Effector CD8-positive, alpha-beta T cell (primary cell): Measurements from ENCODE around the gene FADS2.

Experiments used
- DNase-seq: peaks from one replicate; lab custom pipeline; 2025; lab: John Stamatoyannopoulos, UW

The FADS2 gene

GRCh38 chr11:61846362-61847020 is 18.4 kb downstream of the FADS2 start:
- DNase-seq: no peak

GRCh38 chr11:61847914-61848581 is 19.9 kb downstream of the FADS2 start:
- no peak for DNase-seq

DNA sequence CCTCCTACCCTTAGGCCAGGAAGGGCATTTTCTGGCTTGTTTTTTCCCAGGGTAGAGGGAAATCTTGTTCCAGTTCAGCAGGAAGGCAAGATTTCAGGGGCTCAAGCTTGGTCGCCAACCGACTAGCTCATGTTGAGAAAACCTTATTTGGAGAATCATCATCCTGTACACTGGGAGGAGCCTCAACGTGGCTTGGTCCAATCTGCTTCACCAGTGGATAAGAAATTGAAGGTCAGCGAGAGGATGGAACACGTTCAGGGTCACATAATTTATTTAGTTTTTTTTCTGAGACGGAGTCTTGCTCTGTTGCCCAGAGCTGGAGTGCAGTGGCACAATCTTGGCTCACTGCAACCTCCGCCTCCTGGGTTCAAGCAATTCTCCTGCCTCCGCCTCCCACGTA is 20.5 kb downstream of the FADS2 start:
- no peak for DNase-seq

GRCh38 chr11:61850687-61851086 is 22.6 kb downstream of the FADS2 start:
- no peak for DNase-seq

DNA sequence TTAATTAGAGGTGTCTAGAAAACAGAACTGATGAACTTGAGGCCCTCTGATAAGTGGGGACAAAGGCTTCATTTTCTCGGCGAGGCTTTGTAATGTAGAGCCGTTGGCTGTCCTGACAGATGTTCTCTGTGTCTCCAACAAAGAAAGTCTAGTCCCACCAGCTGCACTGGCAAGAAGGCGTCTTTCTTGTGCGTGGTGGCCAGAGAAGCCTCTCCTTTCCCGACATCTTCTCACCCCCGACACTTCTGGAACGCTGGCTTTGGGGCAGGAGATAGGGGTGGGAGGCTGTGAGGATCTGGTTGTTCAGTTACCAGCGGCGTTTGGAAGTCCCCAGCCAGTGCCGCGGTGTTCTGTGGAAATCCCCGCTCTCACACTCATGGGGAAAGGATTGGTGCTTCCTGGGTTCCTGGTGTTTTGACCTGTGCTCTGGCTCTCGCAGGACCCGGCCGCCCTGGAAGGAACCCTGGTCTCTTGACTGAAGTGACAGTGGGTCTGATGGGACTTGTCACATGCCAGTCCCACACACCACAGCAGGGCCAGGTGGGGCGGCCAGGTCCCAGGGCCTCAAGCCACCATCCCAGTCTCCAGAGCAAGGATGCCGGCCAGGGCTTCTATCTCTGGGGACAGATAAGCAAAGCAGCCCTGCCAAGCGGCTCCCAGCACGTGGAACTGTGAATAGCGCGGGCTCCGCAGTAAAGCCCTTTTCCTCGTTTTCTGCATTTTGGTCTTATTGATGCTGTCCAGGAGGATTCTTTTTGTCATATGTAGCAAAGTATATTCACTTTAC is 23.2 kb downstream of the FADS2 start:
- no peak for DNase-seq

DNA sequence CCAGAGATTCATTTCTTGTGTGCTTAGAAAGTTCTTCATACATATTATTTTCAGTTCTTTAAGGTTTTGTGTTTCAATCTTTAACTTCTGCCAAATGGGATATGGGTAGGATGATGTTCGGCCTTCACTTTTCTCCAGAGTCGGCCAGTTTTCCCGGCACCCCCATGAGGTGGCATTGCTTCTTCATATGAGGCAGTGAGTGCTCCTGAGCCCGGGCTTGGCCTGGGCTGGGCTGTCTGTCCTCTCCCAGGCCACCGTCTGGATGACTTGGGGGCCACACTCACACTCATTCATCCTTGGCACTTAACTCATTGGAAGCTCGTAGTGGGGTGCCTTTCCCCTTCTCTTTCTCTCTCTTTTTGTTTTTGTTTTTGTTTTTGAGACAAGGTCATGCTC is 23.8 kb downstream of the FADS2 start:
- no peak for DNase-seq

DNA sequence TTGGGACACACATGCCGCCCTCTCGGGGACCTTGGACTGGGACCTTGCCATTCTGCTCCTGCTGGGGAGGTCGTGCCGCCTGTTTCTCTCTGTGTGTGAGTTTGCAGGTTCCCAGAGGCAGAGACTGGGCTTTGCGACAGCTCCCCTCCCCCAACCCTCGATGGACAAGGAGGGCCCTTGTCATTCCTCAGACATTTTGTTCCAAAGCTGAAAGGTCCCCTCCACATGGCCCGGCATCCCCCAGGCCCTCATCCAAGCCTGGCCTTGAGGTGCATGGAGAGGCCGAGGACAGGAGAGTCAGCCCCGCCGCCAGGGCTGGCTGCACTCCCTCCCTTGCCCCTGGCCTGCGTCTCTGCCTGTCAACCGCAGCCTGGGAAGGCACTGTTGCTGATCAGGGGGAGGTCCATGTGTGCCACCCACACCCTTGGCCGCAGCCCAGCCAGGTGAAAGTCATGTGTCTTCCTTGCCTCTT is 25.6 kb downstream of the FADS2 start:
- DNase-seq: no peak

DNA sequence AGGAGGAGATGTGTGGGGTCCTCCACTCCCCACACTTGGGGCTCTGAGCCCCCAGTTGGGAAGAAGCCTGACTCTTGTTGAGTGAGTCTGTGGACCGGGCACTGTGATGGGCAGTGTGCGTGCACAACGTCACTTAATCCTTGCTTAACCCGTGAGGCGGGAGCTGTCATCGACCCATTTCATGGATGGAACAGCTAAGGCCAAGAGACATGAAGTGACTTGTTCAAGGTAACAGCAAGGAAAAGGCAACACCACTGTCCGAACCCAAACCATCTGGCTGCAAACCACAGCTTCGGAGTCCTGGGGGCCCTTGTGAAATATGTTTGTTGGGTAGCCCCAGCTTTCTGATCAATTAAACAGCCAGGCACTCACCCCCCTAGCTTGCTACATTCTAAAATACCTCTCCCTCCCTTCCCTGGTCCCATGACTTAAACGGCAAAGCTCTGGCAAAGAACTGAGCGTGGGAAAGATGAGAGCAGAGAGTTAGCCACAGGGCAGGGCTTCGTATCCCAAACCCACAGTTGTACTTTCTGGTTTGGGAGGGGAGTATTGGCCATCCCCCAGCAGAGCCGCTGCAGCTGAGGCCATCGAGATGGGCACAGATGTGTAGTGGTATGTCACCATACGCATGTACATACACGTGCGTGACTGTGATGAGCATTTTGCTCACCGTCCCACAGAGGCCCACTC is 26.3 kb downstream of the FADS2 start:
- DNase-seq: no peak

DNA sequence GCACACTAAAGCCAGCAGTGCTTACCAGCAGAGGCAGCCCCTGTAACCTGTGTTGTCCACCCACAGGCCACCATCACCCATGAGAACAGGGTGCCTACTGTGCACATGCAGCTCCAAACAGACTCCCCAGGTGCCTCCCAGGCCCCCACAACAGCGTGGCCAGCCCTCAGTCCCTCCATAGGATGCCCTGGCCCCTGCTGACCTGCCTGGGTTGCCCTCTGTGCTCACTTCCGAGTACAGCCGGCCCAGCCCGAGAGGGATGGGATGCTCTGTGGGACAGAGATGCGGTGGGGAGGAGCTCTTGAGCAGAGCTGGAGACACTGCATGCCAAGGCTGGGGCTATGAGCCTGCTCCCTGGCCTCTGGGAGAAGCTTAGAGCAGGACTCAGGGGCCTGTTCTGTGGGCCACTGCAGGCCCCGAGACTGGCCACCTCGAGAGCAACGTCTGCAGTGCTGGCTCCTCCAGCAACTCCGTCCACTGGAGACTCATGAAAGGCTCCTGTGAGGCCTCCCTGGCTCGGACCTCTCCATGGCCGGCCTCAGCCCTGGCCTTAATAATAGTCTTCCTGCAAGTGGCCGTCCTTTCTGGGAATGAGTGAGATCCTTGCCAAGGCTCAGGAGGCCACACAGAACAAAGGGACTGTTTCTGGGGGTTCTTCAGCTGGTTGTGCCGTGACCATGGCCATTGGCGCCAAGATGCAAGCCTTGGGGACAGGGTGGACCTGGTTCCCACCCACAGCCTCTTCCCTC is 27.0 kb downstream of the FADS2 start:
- DNase-seq: no peak

DNA sequence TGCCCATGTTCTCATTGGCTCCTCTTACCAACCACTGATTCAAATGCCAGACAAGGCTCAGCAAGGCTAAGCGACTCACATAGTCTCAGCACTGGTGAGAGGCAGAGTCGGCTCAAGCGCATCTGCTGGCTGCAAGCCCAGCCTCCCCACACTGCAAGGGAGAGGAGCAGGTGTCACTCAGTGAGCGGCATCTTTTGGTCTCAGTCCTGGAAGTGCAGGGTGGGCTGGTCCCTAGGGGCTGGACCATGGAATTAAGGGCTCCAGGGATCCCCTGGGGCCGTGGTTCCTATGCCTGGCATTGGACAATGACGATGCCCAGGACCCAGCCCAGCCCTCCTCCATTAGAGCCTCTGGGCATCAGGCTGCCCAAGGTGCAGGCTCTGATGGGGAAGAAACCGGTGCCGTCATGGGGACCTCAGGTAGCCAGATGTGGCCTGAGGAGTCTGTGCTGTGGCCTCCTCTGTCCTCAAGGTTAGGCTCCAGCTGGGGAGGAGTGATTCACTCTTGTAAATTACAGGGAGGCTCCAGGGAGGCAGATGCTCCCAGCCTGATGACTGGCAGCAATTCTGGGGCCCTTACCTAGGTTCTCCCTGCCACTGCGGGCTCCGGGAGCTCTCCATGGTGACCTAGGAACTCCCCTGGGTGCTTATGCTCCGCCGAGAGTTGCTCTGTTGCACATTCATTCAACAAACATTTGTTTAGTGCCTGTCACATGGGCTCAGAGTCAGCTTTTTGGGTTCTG is 28.0 kb downstream of the FADS2 start:
- no peak for DNase-seq

DNA sequence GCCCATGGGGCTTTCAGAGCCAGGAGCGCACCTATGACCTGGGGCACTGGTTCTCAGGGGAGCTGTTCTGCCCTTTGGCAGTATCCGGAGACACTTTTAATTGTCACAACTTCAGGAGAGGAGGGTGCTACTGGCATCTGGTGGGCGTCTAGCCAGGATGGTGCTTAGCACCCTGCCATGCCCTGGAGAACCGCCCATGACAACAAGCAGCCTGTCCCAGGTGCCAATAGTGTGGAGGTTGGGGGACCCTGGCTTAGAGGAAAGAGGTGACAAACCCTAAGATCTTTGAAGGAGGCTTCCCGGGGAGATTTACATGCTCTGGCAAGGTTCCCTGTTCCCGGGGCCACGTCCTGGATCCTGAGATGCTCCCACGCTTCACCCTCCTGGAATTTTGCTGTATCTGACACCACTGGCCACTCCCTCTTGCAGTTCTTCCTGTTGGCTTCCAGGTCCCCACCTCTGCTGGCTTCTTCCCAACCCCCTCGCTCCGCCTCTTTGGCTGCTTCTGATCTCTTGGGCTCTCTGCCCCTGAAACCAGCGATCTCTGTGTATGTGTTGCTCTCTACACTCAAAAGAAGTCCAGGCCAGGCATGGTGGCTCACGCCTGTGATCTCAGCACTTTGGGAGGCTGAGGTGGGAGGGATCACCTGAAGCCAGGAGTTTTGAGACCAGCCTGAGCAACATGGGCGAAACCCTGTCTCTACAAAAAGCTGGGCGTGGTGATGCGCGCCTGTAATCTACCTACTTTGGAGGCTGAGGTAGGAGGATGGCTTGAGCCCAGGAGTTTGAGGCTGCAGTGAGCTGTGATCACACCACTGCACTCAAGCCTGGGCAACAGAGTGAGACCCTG is 32.2 kb downstream of the FADS2 start:
- no peak for DNase-seq

GRCh38 chr11:61861634-61862033 is 33.5 kb downstream of the FADS2 start:
- DNase-seq: no peak

DNA sequence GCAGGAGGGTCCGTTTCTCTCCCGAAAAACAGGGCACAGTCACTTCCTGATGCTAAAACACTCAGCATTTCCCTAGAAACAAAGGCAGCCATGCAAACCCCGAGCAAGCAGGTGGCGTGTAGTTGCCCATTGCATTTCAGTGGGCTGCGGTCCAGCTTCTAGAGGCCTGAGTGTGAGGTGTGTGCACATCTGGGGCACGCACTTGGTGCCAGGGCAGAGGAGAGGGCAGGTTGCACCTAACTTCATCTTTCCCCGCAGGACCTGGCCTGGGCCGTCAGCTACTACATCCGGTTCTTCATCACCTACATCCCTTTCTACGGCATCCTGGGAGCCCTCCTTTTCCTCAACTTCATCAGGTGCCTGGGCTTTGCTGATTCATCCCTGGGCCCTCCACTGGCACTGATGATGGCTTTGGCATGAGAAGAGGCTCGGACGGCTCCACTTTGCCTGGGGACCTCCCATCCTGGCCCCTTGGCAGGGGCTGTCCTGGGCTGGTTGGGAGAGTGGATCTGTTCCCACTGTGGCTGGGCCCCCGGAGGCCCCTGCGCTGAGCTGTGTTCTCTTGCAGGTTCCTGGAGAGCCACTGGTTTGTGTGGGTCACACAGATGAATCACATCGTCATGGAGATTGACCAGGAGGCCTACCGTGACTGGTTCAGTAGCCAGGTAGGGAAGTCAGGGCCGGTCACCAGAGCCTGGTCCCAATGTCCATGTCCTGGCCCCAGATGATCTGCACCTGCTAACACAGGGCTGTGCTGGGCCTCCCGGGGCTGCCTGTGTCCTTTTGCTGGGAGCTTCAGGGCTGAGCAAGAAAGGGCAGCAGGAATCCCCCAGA is 34.8 kb downstream of the FADS2 start:
- DNase-seq: no peak

DNA sequence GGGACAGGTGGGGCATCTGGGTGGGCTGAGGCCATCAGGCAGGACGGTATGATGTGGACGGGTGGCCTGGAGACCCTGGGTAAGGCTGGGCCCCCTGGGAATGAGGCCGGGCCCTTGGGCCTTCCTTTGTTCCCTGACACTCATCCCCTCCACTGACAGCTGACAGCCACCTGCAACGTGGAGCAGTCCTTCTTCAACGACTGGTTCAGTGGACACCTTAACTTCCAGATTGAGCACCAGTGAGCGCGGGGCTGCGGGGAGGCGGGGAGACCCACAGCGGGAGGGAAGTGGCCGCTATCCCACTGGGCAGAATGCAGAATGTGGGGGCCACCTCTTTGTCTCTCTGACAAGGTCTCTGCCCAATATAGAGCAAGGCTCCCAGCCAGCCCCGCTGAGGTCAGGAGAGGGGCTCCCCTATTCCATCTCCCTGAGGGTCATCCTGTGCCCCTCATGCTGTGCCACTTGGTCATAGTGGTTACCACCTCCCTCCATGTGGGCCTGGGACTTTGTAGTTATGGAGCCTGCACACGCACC is 35.5 kb downstream of the FADS2 start:
- no peak for DNase-seq

- no peak for DNase-seq
Measured at GRCh38 chr11:61864814-61865775, 37.0 kb downstream of the FADS2 start.

GRCh38 chr11:61866231-61866957 is 38.3 kb downstream of the FADS2 start:
- DNase-seq: no peak

DNA sequence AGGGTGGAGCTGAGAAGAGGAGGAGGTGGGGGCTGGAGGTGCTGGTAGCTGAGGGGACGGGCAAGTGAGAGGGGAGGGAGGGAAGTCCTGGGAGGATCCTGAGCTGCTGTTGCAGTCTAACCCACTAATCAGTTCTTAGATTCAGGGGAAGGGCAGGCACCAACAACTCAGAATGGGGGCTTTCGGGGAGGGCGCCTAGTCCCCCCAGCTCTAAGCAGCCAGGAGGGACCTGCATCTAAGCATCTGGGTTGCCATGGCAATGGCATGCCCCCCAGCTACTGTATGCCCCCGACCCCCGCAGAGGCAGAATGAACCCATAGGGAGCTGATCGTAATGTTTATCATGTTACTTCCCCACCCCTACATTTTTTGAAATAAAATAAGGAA is 38.9 kb downstream of the FADS2 start:
- no peak for DNase-seq
